ENCODE results near the gene DCHS2.

DCHS2 gene

DNA sequence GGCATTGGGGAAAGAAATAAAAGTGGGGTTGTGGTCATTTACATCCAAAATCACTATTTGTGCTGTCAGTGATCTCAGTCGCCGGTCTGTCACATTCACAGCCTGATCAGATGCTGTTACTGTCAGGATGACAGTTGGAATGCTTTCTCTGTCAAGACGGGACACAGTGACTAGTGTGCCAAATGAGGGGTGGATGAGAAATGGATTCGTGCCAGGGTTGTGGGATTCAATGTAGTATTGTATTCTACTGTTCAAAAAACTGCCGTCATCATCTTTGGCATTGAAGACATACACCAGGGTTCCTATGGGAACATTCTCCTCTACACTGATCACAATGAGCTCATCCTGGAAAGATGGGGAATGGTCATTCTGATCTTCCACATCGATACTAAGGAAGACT lies 171.1 kb downstream of the DCHS2 start:
- TF ChIP-seq, protein P1, sequence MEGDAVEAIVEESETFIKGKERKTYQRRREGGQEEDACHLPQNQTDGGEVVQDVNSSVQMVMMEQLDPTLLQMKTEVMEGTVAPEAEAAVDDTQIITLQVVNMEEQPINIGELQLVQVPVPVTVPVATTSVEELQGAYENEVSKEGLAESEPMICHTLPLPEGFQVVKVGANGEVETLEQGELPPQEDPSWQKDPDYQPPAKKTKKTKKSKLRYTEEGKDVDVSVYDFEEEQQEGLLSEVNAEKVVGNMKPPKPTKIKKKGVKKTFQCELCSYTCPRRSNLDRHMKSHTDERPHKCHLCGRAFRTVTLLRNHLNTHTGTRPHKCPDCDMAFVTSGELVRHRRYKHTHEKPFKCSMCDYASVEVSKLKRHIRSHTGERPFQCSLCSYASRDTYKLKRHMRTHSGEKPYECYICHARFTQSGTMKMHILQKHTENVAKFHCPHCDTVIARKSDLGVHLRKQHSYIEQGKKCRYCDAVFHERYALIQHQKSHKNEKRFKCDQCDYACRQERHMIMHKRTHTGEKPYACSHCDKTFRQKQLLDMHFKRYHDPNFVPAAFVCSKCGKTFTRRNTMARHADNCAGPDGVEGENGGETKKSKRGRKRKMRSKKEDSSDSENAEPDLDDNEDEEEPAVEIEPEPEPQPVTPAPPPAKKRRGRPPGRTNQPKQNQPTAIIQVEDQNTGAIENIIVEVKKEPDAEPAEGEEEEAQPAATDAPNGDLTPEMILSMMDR (IDR thresholded peaks at IDR 0.05) = no peak
- no peak overlapping the region for H3K27ac ChIP-seq

GRCh38 chr4:154319736-154320135 lies 171.9 kb downstream of the DCHS2 start:
- H3K27me3 ChIP-seq = no peaks in the 10 kb centered on the region
- H3K4me1 ChIP-seq (ENCODE audit: control insufficient read depth in 1 of 2, insufficient read depth in 1 of 2, low read depth in 1 of 2, low read length in 1 of 2) = no peaks in the 10 kb centered on the region
- TF ChIP-seq, protein P1 (IDR thresholded peaks at IDR 0.05) = no peak
- H3K9me3 ChIP-seq = no peaks in the 10 kb centered on the region
- H3K4me3 ChIP-seq (ENCODE audit: low read depth in 1 of 2, low read length in 1 of 2) = no peak overlapping the region
- H3K36me3 ChIP-seq = no peaks in the 10 kb centered on the region
- no peak overlapping the region for H3K27ac ChIP-seq

More for the DNA sequence above, 171.1 kb downstream of the DCHS2 start:
- H3K36me3 ChIP-seq = no peaks in the 10 kb centered on the region
- no peak overlapping the region for H3K4me3 ChIP-seq (ENCODE audit: low read depth in 1 of 2, low read length in 1 of 2)
- no peaks in the 10 kb centered on the region for H3K27me3 ChIP-seq
- H3K9me3 ChIP-seq = no peaks in the 10 kb centered on the region
- no peaks in the 10 kb centered on the region for H3K4me1 ChIP-seq (ENCODE audit: control insufficient read depth in 1 of 2, insufficient read depth in 1 of 2, low read depth in 1 of 2, low read length in 1 of 2)

DNA sequence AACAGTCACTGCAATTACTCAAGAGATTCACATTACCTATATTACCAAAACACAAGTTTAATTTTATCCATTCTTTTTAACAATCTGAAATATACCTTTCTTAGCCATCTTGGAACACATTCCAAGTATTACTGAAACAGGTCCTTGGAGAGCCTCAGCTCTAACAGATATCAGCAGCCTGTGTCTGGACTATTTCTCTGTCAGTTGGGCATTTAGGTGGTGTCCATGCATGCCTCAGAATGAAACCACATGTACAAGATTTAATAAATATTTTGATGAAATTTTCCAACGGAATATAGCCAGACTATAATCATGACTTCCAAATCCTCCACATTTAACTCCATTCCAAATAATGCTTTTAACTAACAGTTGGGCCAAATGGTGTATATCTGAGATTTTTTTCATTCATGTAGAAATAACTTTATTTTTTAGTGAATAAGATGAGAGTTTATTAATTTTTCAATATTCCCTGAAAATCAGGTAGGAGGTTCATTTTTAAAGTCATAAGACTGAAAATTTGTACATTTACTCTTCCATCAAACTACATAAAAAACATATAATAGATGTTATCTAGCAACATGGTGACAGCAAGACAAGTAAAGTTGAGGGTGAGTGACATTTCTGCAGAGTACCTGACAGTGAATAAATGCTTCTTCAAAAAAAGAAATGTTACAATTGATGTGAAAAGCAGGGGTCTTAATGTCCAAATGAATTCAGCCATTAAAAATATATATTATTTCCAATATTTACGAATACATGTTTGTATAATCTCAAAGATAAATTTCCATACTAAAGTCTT lies 174.2 kb downstream of the DCHS2 start:
- no peaks in the 10 kb centered on the region for H3K36me3 ChIP-seq
- no peaks in the 10 kb centered on the region for H3K4me1 ChIP-seq (ENCODE audit: control insufficient read depth in 1 of 2, insufficient read depth in 1 of 2, low read depth in 1 of 2, low read length in 1 of 2)
- H3K27ac ChIP-seq = no peak overlapping the region
- TF ChIP-seq, protein P1 (IDR thresholded peaks at IDR 0.05) = no peak
- H3K9me3 ChIP-seq = no peaks in the 10 kb centered on the region
- H3K4me3 ChIP-seq (ENCODE audit: low read depth in 1 of 2, low read length in 1 of 2) = no peak overlapping the region
- no peaks in the 10 kb centered on the region for H3K27me3 ChIP-seq

DNA sequence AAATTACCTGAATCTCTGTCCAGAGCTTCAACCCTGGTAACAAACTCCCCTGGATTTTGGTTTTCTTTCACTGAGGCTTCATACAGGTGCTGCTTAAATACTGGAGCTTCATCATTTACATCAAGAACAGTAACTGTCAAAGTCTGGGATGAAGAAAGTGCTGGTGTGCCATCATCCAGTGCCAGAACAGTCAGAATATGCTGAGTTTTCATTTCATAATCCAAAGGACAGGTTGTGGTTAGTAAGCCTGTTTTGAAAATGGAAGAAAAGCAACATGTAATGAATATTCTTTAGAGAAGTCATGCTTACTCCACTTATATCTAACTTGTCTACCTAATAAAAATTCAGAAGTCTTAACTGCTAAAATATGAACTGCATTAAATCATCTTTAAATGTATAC lies 175.9 kb downstream of the DCHS2 start:
- Histone ChIP-seq H3K27ac (no peak overlapping the region), H3K36me3 (no peaks in the 10 kb centered on the region), H3K4me3 (ENCODE audit: low read depth in 1 of 2, low read length in 1 of 2) (no peak overlapping the region), H3K27me3 (no peaks in the 10 kb centered on the region), H3K4me1 (ENCODE audit: control insufficient read depth in 1 of 2, insufficient read depth in 1 of 2, low read depth in 1 of 2, low read length in 1 of 2) (no peaks in the 10 kb centered on the region), H3K9me3 (no peaks in the 10 kb centered on the region)
- TF ChIP-seq, protein P1 (IDR thresholded peaks at IDR 0.05) = no peak

DNA sequence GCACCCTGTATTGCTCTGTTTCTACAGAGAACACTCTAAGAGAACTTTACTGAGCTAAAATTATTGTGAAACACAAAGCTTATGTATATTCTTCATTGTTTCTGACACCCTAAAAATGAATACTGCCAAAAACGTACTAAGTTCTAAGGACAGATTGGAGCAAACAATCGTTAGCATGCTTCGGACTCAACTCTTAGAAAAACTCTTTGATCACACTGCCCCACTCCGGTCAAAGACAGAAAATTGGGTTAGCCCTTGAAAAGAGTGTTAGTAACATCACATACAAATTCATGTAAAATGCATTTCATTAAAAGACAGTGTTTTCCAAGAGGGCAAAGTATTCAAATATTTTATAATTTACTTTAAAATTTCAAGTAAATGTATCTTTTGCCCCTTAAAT lies 177.4 kb downstream of the DCHS2 start:
- H3K27ac ChIP-seq = no peak overlapping the region
- H3K4me3 ChIP-seq (ENCODE audit: low read depth in 1 of 2, low read length in 1 of 2) = no peak overlapping the region
- no peaks in the 10 kb centered on the region for H3K9me3 ChIP-seq
- TF ChIP-seq, protein P1 (IDR thresholded peaks at IDR 0.05) = no peak
- no peaks in the 10 kb centered on the region for H3K36me3 ChIP-seq
- H3K27me3 ChIP-seq = no peaks in the 10 kb centered on the region
- no peaks in the 10 kb centered on the region for H3K4me1 ChIP-seq (ENCODE audit: control insufficient read depth in 1 of 2, insufficient read depth in 1 of 2, low read depth in 1 of 2, low read length in 1 of 2)
